Measurements from ENCODE around the gene KDM8. TPM values are rescaled to one million over a fixed set of nuclear protein-coding genes. Genes with fewer than 3 reads are reported as not detected.

Gene KDM8
- total RNA-seq, 8 experiments from 2014 or later: 2.1 to 9.9 (median 4.9) TPM

- 0 to 94% (median 75%) methylated on average over 1 to 19 of the region's 30 CpGs; no CpG with 5 or more reads in 2 of the 10 experiments for WGBS, 10 experiments
- no peak overlapping the region for H3K4me3 ChIP-seq
- in situ Hi-C loops (cut with MboI; ENCODE audit: low pct_unique_long_range_greater_than_20kb in 2 of 9, low sequenced_read_pairs in 9 of 9, unreplicated experiment in 9 of 9): no loop called here
- ATAC-seq (replicated peaks in 6 of 8): peak in 4 of 8 experiments; percentile 14 to 76 (median 60)
- H3K4me1 ChIP-seq (replicated peaks in 1 of 2): peaks cover 0 to 3% of the 10 kb centered on the region in 2 donors
- no peak overlapping the region for H3K27ac ChIP-seq
Observed at GRCh38 chr16:27222249-27223225, 19.2 kb downstream of the KDM8 start.

DNA sequence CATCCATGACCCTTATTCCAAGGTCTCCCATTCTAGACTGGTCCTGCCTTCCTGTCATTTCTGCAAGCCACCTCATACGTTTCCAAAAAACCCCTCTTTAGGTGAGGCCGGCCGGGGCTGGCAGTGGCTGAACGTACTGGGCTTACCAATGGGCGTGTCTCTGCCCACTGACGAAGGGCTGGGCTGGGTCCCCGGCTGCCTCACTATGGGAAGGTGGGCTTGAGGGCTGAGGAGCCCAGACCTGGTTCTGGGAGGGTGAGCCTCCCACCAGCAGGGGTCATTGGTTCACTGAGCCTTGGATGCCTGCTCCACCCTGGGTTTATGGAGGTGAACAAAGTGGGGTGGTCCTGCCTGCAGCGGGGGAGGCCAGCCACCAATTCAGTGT lies 19.9 kb downstream of the KDM8 start:
- H3K4me3 ChIP-seq: no peak overlapping the region
- H3K27ac ChIP-seq: no peak overlapping the region
- peak in 1 of 8 experiments; percentile 21 for ATAC-seq (replicated peaks in 6 of 8)
- in situ Hi-C loops (cut with MboI; ENCODE audit: low pct_unique_long_range_greater_than_20kb in 2 of 9, low sequenced_read_pairs in 9 of 9, unreplicated experiment in 9 of 9): no loop called here
- no peaks in the 10 kb centered on the region for H3K4me1 ChIP-seq (replicated peaks in 1 of 2)
- WGBS, 10 experiments: 0 to 100% (median 82%) methylated on average over 1 to 4 of the region's 8 CpGs; no CpG with 5 or more reads in 6 of the 10 experiments

GRCh38 chr16:27223701-27224100 lies 20.4 kb downstream of the KDM8 start:
- Histone ChIP-seq H3K4me3 (no peak overlapping the region), H3K27ac (no peak overlapping the region), H3K4me1 (replicated peaks in 1 of 2) (no peaks in the 10 kb centered on the region)
- 100% methylated on average over 1 to 2 of the region's 6 CpGs; no CpG with 5 or more reads in 7 of the 10 experiments for WGBS, 10 experiments
- in situ Hi-C loops (cut with MboI; ENCODE audit: low pct_unique_long_range_greater_than_20kb in 2 of 9, low sequenced_read_pairs in 9 of 9, unreplicated experiment in 9 of 9): no loop called here
- no peak for ATAC-seq (replicated peaks in 6 of 8)

- no peak for ATAC-seq (replicated peaks in 6 of 8)
- H3K27ac ChIP-seq: no peak overlapping the region
Observed at GRCh38 chr16:27224271-27224737, 21.0 kb downstream of the KDM8 start.

GRCh38 chr16:27224741-27225300 lies 21.5 kb downstream of the KDM8 start:
- in situ Hi-C loops (cut with MboI; ENCODE audit: low pct_unique_long_range_greater_than_20kb in 2 of 9, low sequenced_read_pairs in 9 of 9, unreplicated experiment in 9 of 9): loop anchor here in 1 of 9 experiments (25.0 kb wide), 1 partner anchor 237 kb away; no protein-coding TSS in a partner anchor
- no peak overlapping the region for H3K4me3 ChIP-seq
- H3K4me1 ChIP-seq (replicated peaks in 1 of 2): peaks cover 0 to 9% of the 10 kb centered on the region in 2 donors
- no peak overlapping the region for H3K27ac ChIP-seq
- ATAC-seq (replicated peaks in 6 of 8): no peak
- 72 to 100% (median 82%) methylated on average over 3 to 7 of the region's 19 CpGs; no CpG with 5 or more reads in 5 of the 10 experiments for WGBS, 10 experiments

More at GRCh38 chr16:27224271-27224737, 21.0 kb downstream of the KDM8 start:
- WGBS, 10 experiments: 91 to 100% (median 100%) methylated on average over 1 to 5 of the region's 14 CpGs; no CpG with 5 or more reads in 6 of the 10 experiments
- Histone ChIP-seq H3K4me3 (no peak overlapping the region), H3K4me1 (replicated peaks in 1 of 2) (peaks cover 0 to 4% of the 10 kb centered on the region in 2 donors)
- in situ Hi-C loops (cut with MboI; ENCODE audit: low pct_unique_long_range_greater_than_20kb in 2 of 9, low sequenced_read_pairs in 9 of 9, unreplicated experiment in 9 of 9): no loop called here

DNA sequence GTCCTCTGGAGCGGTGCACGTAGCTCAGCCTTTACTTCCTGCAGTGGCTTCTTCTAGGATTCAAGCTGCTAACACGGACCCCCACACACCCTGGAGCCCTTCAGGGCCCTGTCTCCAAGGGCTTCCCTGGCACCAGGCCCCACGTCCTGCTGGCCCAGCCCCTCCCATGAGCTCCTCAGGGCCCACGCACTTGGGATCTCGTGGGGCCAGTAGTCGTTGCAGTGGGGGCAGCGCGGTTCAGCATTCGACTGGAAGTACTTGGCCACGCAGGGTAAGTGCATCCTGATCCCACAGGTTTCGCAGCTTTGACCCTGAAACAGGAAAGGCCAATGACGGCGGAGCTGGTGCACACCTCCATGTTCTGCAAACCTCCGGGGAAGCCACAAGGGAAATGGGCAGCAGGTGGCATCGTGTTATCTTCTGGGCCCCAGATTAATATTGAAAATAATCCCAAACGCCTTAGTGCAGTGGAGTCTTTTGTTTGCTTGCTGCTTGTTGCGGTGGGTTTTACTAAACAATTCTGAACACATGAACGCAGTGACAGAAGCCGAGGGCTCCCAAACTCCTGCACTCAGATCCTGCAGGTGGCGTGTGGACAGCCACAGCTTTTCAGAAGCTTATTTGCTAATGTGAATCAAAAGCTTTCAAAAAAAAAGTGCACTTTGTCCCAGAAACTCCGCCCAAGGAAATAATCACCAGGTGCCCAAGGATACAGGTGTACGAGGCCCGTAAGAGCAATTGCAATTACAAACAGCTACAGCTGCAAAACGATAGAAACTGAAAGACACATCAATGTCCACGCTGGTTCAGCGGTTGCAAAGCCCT lies 22.4 kb downstream of the KDM8 start:
- in situ Hi-C loops (cut with MboI; ENCODE audit: low pct_unique_long_range_greater_than_20kb in 2 of 9, low sequenced_read_pairs in 9 of 9, unreplicated experiment in 9 of 9): loop anchor here in 1 of 9 experiments (25.0 kb wide), 1 partner anchor 237 kb away; no protein-coding TSS in a partner anchor
- WGBS, 10 experiments: 67 to 96% (median 86%) methylated on average over 3 to 12 of the region's 27 CpGs; no CpG with 5 or more reads in 2 of the 10 experiments
- no peak overlapping the region for H3K27ac ChIP-seq
- no peak for ATAC-seq (replicated peaks in 6 of 8)
- H3K4me1 ChIP-seq (replicated peaks in 1 of 2): peaks cover 0 to 9% of the 10 kb centered on the region in 2 donors
- no peak overlapping the region for H3K4me3 ChIP-seq

GRCh38 chr16:27226476-27226875 lies 23.1 kb downstream of the KDM8 start:
- no peak for ATAC-seq (replicated peaks in 6 of 8)
- H3K27ac ChIP-seq: no peak overlapping the region
- H3K4me1 ChIP-seq (replicated peaks in 1 of 2): peaks cover 0 to 9% of the 10 kb centered on the region in 2 donors
- in situ Hi-C loops (cut with MboI; ENCODE audit: low pct_unique_long_range_greater_than_20kb in 2 of 9, low sequenced_read_pairs in 9 of 9, unreplicated experiment in 9 of 9): loop anchor here in 1 of 9 experiments (25.0 kb wide), 1 partner anchor 236 kb away; no protein-coding TSS in a partner anchor
- no peak overlapping the region for H3K4me3 ChIP-seq
- 76 to 87% methylated on average over 4 to 12 of the region's 20 CpGs; no CpG with 5 or more reads in 8 of the 10 experiments for whole genome bisulfite sequencing, 10 experiments

DNA sequence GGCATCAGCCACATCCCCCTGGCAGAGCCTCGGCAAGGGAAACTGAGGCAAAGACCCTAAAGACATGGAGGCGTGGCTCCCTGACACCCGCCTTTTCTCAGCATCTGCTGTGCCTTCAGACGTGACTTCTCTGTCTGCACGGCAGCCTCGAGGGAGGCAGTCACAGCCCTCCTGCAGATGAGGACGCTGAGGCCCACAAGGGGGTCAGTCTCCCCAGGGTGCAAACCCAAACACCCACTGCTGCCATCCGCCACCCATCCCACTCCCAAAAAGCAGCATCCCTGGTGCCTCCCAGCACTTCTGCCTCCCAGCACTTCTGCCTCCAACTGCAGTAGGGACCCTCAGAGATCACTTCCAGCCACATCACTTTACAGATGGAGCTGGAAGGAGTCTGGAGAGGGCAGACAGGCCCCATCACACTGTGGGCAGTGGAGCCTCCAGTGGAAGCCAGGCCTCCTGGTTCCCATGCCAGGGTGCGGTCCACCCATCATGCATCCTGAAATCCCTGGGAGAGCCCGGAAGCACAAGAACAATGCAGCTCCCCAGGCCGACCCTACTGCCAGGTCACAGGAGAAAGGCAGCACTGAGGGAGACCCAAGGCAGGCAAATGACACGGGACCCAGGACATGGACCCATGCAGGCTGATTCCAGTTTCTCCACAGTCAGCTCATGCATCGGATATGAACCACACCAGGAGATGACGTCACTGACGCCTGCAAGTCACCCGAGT lies 23.8 kb downstream of the KDM8 start:
- in situ Hi-C loops (cut with MboI; ENCODE audit: low pct_unique_long_range_greater_than_20kb in 2 of 9, low sequenced_read_pairs in 9 of 9, unreplicated experiment in 9 of 9): loop anchor here in 1 of 9 experiments (25.0 kb wide), 1 partner anchor 235 kb away; no protein-coding TSS in a partner anchor
- Histone ChIP-seq H3K4me3 (no peak overlapping the region), H3K27ac (no peak overlapping the region), H3K4me1 (replicated peaks in 1 of 2) (peaks cover 0 to 9% of the 10 kb centered on the region in 2 donors)
- WGBS, 10 experiments: 35 to 100% (median 94%) methylated on average over 1 to 8 of the region's 16 CpGs
- peak in 1 of 8 experiments; percentile 23 for ATAC-seq (replicated peaks in 6 of 8)

- WGBS, 10 experiments: 100% methylated on average over 1 to 3 of the region's 12 CpGs; no CpG with 5 or more reads in 8 of the 10 experiments
- no peak for ATAC-seq (replicated peaks in 6 of 8)
- in situ Hi-C loops (cut with MboI; ENCODE audit: low pct_unique_long_range_greater_than_20kb in 2 of 9, low sequenced_read_pairs in 9 of 9, unreplicated experiment in 9 of 9): loop anchor here in 1 of 9 experiments (25.0 kb wide), 1 partner anchor 234 kb away; no protein-coding TSS in a partner anchor
Observed at GRCh38 chr16:27228045-27228444, 24.7 kb downstream of the KDM8 start.

GRCh38 chr16:27228621-27229501 lies 25.5 kb downstream of the KDM8 start:
- H3K27ac ChIP-seq: peak overlapping the region in 1 of 2 donors; percentile 74
- ATAC-seq (replicated peaks in 6 of 8): peak in 5 of 8 experiments; percentile 62 to 93 (median 91)
- WGBS, 10 experiments: 60 to 100% (median 90%) methylated on average over 1 to 11 of the region's 21 CpGs; no CpG with 5 or more reads in 3 of the 10 experiments

More at GRCh38 chr16:27228045-27228444, 24.7 kb downstream of the KDM8 start:
- Histone ChIP-seq H3K4me3 (no peak overlapping the region), H3K27ac (no peak overlapping the region), H3K4me1 (replicated peaks in 1 of 2) (peaks cover 0 to 9% of the 10 kb centered on the region in 2 donors)

More at GRCh38 chr16:27228621-27229501, 25.5 kb downstream of the KDM8 start:
- in situ Hi-C loops (cut with MboI; ENCODE audit: low pct_unique_long_range_greater_than_20kb in 2 of 9, low sequenced_read_pairs in 9 of 9, unreplicated experiment in 9 of 9): loop anchor here in 1 of 9 experiments (25.0 kb wide), 1 partner anchor 233 kb away; no protein-coding TSS in a partner anchor
- no peak overlapping the region for H3K4me3 ChIP-seq
- H3K4me1 ChIP-seq (replicated peaks in 1 of 2): peaks cover 0 to 9% of the 10 kb centered on the region in 2 donors
